Activated T-helper 2 cell treated with anti-CD3 and anti-CD28 coated beads, Interferon-gamma antibody, Interleukin-2, Interleukin-4, amounts not matched to agents 10 μg/mL and 5 μg/mL and 100 μg/mL, durations not matched to agents 14 hours and 24 hours and 36 hours (primary cell): ENCODE data around the gene GRM8. TPM values are rescaled to one million over a fixed set of nuclear protein-coding genes. Genes with fewer than 3 reads are reported as not detected.

Source experiments
- DNase-seq: peaks from one replicate; pipeline ENCODE4 v3.0.0; 2021; ENCODE audit warnings: low spot score
- H3K27ac Mint-ChIP-seq: one replicate; pipeline ENCODE4 v1.8.0; 2021; ENCODE audit warnings: mixed read lengths
- H3K27me3 Mint-ChIP-seq: one replicate; pipeline ENCODE4 v1.8.0; 2021; ENCODE audit warnings: low read depth, mixed read lengths
- H3K36me3 Mint-ChIP-seq: one replicate; pipeline ENCODE4 v1.8.0; 2021; ENCODE audit warnings: low read depth, mixed read lengths
- H3K4me1 Mint-ChIP-seq: one replicate; pipeline ENCODE4 v1.8.0; 2021; ENCODE audit warnings: low read depth, mixed read lengths
- H3K4me3 Mint-ChIP-seq: one replicate; pipeline ENCODE4 v1.8.0; 2021; ENCODE audit warnings: low read depth, mild to moderate bottlenecking, moderate library complexity, mixed read lengths
- H3K9me3 Mint-ChIP-seq: one replicate; pipeline ENCODE4 v1.8.0; 2021; ENCODE audit warnings: mixed read lengths
- intact Hi-C: fragments of 100-400 bp; cut with micrococcal nuclease; formaldehyde crosslinking; loops from one replicate; pipeline ENCODE4 v1.15.1; 2023
- total RNA-seq: library from RNA; stranded (reverse); gene quantifications from 2 replicates; pipeline ENCODE4 v1.2.3, GENCODE V29; 2022

Gene GRM8
- total RNA-seq, 1 donor from 2014 or later: not detected

DNA sequence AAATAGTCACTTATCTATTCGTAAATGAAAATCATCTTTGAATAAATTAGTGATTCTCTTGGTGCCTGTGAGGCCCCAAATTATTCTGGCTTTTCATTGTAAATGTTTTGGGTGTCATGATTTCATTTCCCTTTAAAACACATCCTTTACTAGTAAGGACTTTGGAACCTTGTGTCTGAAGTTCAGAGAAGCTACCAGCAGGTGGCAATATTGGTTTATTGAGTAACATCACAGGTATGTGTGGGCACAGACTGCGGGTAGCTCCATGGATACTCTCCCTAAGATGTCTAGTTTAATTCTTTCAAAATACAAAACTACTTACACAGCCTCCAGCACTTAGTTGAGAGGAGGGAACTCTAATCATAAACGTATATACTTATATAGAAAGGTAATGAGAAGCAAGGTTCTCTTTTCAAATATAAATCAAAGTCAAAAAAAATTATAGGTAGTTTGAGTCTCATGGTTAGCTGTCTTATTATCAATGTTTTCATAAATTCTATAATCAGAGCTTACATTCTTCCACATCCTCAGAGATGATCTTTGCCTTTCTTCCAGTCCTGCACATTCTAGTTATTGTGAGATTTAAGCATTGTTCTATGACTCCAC, 449.6 kb downstream of the GRM8 start:
- H3K27me3 Mint-ChIP-seq: no peaks in the 10 kb centered on the region
- DNase-seq: peak; percentile 9
- no peak overlapping the region for H3K27ac Mint-ChIP-seq
- H3K36me3 Mint-ChIP-seq: no peaks in the 10 kb centered on the region
- no peak overlapping the region for H3K4me3 Mint-ChIP-seq
- intact Hi-C loops: loop anchor here (5.0 kb wide), 1 partner anchor 99 kb away; no protein-coding TSS in a partner anchor
- no peaks in the 10 kb centered on the region for H3K9me3 Mint-ChIP-seq
- no peaks in the 10 kb centered on the region for H3K4me1 Mint-ChIP-seq

- no peaks in the 10 kb centered on the region for H3K9me3 Mint-ChIP-seq
- H3K27ac Mint-ChIP-seq: no peak overlapping the region
- no peaks in the 10 kb centered on the region for H3K27me3 Mint-ChIP-seq
- no peaks in the 10 kb centered on the region for H3K4me1 Mint-ChIP-seq
- H3K36me3 Mint-ChIP-seq: no peaks in the 10 kb centered on the region
- no peak for DNase-seq
- intact Hi-C loops: loop anchor here (5.0 kb wide), 1 partner anchor 101 kb away; no protein-coding TSS in a partner anchor
- H3K4me3 Mint-ChIP-seq: no peak overlapping the region
These were observed 451.0 kb downstream of the GRM8 start for GRCh38 chr7:126801733-126802132.

DNA sequence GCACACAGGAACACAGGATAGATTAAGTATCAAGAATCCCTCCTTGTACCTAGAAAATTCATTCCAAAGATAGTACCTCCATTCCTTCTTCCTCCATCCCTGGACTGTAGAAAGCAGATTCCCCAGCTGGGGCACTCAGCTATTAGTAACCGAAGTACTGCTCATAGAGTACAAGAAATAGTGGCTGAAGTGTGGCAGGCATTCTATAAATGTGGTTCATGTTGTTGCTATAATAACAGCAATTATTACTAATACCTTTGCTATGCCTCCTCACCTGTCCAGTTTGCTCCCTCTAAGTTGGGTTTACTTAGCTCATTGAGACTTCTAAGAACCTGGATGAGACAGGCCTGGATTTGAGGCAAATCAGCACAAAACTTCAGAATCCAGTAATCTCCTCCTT, 453.2 kb downstream of the GRM8 start:
- intact Hi-C loops: no loop called here

DNA sequence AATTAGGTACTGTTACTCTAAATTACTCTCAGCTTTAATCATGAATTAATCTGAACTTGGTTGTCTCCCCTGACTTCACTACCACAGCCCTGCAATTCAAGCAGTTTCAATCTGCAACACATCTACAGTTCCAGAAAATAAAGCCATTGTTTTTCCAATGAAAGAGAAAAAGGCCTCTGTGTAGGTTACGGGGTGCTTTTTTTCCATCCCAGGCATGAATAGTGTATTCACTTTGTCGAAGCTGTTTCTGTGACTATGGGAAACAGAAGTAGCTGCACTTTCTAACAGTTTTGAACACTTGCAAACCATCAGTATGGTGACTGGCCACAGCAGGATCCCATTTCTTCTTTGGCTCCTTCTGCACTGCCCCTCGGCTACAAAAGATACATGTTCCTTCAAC, 460.2 kb downstream of the GRM8 start:
- Mint-ChIP-seq H3K4me3 (no peak overlapping the region), H3K9me3 (no peaks in the 10 kb centered on the region), H3K27ac (no peak overlapping the region), H3K36me3 (no peaks in the 10 kb centered on the region), H3K27me3 (no peaks in the 10 kb centered on the region), H3K4me1 (no peaks in the 10 kb centered on the region)
- no peak for DNase-seq
- intact Hi-C loops: no loop called here

More for the DNA sequence above, 453.2 kb downstream of the GRM8 start:
- H3K36me3 Mint-ChIP-seq: no peaks in the 10 kb centered on the region
- H3K4me1 Mint-ChIP-seq: no peaks in the 10 kb centered on the region
- DNase-seq: no peak
- no peaks in the 10 kb centered on the region for H3K27me3 Mint-ChIP-seq
- no peaks in the 10 kb centered on the region for H3K9me3 Mint-ChIP-seq
- H3K4me3 Mint-ChIP-seq: no peak overlapping the region
- no peak overlapping the region for H3K27ac Mint-ChIP-seq

DNA sequence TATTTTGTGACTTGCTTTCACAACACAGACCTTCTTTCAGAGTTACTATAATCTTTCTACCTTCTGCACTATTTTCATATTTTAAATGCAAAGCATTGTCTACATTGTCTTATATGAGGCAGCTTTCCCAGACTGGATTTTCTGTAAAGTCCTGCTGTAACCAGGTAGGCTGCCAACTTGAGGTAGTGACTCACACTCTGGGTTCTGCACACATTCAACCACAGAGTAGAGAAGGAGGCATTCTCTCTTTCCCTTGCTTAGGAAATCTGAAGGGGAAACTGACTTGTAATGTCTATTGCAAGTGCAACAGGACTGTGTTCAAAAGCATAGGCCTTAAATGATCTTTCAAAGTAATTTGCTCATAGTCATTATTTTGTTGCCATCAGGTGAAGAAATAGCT, 461.4 kb downstream of the GRM8 start:
- intact Hi-C loops: no loop called here
- Mint-ChIP-seq H3K27me3 (no peaks in the 10 kb centered on the region), H3K36me3 (no peaks in the 10 kb centered on the region)

DNA sequence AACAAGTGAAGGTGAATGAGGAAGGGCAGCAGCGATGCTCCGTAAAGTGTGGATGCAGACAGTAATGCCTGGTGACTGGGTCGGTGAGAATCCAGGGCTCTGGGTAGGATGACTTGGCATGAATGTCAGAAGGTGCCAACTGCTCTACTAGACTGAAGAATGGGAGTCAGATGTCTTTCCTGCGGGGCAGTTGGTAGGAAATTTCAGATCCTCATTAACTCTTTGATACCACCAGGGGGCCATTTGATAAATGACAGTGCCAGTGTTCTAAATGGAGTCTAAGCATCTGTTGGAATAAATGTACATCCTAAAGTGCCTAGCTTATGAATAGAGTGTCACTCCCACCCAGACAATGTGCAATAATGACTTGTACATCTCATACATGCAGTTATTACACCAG, 462.0 kb downstream of the GRM8 start:
- no peak for DNase-seq
- Mint-ChIP-seq H3K27me3 (no peaks in the 10 kb centered on the region), H3K4me1 (no peaks in the 10 kb centered on the region), H3K4me3 (no peak overlapping the region), H3K36me3 (no peaks in the 10 kb centered on the region), H3K9me3 (no peaks in the 10 kb centered on the region), H3K27ac (no peak overlapping the region)
- intact Hi-C loops: no loop called here

More for the DNA sequence above, 461.4 kb downstream of the GRM8 start:
- no peak overlapping the region for H3K4me3 Mint-ChIP-seq
- DNase-seq: no peak
- no peaks in the 10 kb centered on the region for H3K9me3 Mint-ChIP-seq
- H3K27ac Mint-ChIP-seq: no peak overlapping the region
- H3K4me1 Mint-ChIP-seq: no peaks in the 10 kb centered on the region

DNA sequence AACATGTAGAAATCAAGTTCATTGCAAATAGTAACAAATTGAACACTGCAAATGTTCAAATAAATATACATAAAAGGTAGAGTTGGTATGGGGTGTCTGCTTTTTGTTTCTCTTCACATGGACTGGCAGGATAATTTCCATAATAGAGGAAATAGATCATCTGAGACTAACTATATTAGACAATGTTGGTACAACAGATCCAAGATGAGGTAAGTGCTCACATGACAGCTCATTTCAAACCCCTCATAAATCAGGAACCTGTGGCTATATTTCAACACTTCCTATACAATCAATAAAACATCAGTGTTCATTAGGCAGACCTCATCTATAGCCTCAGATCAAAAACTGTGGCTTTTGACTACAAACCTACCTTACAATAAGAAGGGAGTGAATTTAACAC, 469.1 kb downstream of the GRM8 start:
- H3K27me3 Mint-ChIP-seq: no peaks in the 10 kb centered on the region
- no peaks in the 10 kb centered on the region for H3K9me3 Mint-ChIP-seq
- H3K4me1 Mint-ChIP-seq: no peaks in the 10 kb centered on the region
- DNase-seq: no peak
- no peak overlapping the region for H3K4me3 Mint-ChIP-seq
- H3K36me3 Mint-ChIP-seq: no peaks in the 10 kb centered on the region
- H3K27ac Mint-ChIP-seq: no peak overlapping the region
- intact Hi-C loops: no loop called here

GRCh38 chr7:126780993-126781392, 471.7 kb downstream of the GRM8 start:
- Mint-ChIP-seq H3K4me3 (no peak overlapping the region), H3K36me3 (no peaks in the 10 kb centered on the region), H3K27ac (no peak overlapping the region), H3K9me3 (no peaks in the 10 kb centered on the region), H3K4me1 (no peaks in the 10 kb centered on the region), H3K27me3 (no peaks in the 10 kb centered on the region)
- no peak for DNase-seq
- intact Hi-C loops: no loop called here

DNA sequence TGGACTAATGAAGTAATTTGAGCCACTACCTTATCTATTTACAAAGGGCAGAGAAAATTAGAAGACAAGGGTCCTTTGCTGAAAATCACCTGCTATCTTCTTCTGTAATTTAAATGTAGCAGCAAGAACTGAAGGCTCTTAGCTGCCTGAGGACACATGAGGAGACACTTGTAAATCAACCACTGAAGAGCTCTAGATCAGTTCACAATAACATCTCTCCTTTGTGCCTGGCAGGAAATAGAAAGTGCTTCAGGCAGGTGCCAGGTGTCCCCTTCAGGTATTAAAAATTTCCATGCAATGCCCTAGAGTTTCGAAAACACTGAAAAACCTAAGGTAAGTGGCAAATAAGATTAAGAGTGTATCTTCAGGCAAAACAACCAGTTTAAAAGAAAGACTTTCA, 474.6 kb downstream of the GRM8 start:
- H3K27ac Mint-ChIP-seq: no peak overlapping the region
- no peaks in the 10 kb centered on the region for H3K36me3 Mint-ChIP-seq
- no peaks in the 10 kb centered on the region for H3K9me3 Mint-ChIP-seq
- no peak for DNase-seq
- H3K4me1 Mint-ChIP-seq: no peaks in the 10 kb centered on the region
- no peak overlapping the region for H3K4me3 Mint-ChIP-seq
- intact Hi-C loops: no loop called here
- H3K27me3 Mint-ChIP-seq: no peaks in the 10 kb centered on the region

DNA sequence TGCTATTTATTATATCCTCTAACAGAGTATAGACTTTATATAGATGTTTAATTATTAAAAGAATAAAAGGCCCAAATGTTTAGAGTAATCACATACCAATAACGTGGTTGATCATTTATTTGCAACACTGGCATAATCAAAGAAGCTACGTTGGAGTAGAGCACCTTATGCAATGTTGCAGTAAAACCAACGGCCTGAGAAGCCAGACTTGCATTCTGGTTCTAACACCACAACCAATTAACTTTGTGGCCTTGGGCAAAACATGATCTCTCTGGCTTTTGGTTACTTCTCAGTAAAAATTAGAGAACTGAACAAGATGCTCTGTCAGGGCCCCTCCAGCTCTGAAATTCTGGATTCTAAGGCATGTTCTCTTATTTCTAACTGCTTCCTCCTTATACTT, 476.2 kb downstream of the GRM8 start:
- Mint-ChIP-seq H3K36me3 (no peaks in the 10 kb centered on the region), H3K4me3 (no peak overlapping the region), H3K27me3 (no peaks in the 10 kb centered on the region), H3K9me3 (no peaks in the 10 kb centered on the region), H3K4me1 (no peaks in the 10 kb centered on the region), H3K27ac (no peak overlapping the region)
- DNase-seq: no peak
- intact Hi-C loops: no loop called here

- no peak for DNase-seq
- Mint-ChIP-seq H3K27ac (no peak overlapping the region), H3K4me1 (no peaks in the 10 kb centered on the region), H3K36me3 (no peaks in the 10 kb centered on the region), H3K4me3 (no peak overlapping the region), H3K9me3 (no peaks in the 10 kb centered on the region), H3K27me3 (no peaks in the 10 kb centered on the region)
- intact Hi-C loops: no loop called here
These were observed 478.7 kb downstream of the GRM8 start for GRCh38 chr7:126774077-126774476.

GRCh38 chr7:126768836-126769235, 483.9 kb downstream of the GRM8 start:
- no peak for DNase-seq
- intact Hi-C loops: no loop called here
- no peaks in the 10 kb centered on the region for H3K27me3 Mint-ChIP-seq
- H3K4me3 Mint-ChIP-seq: no peak overlapping the region
- H3K9me3 Mint-ChIP-seq: no peaks in the 10 kb centered on the region
- H3K4me1 Mint-ChIP-seq: no peaks in the 10 kb centered on the region
- no peak overlapping the region for H3K27ac Mint-ChIP-seq
- no peaks in the 10 kb centered on the region for H3K36me3 Mint-ChIP-seq

GRCh38 chr7:126760914-126761577, 491.7 kb downstream of the GRM8 start:
- Mint-ChIP-seq H3K4me1 (no peaks in the 10 kb centered on the region), H3K36me3 (no peaks in the 10 kb centered on the region), H3K9me3 (no peaks in the 10 kb centered on the region), H3K4me3 (no peak overlapping the region), H3K27ac (no peak overlapping the region), H3K27me3 (no peaks in the 10 kb centered on the region)
- intact Hi-C loops: no loop called here
- DNase-seq: no peak
